Activated CD8-positive, alpha-beta T cell treated with anti-CD3 and anti-CD28 coated beads for 36 hours (primary cell): ENCODE measurements around the gene GAS6. TPM values are rescaled to one million over a fixed set of nuclear protein-coding genes. Genes with fewer than 3 reads are reported as not detected.

Experiments used
- ATAC-seq: fragments of 200-7000 bp; cut with Tn5 transposase; one replicate; pipeline ENCODE4 v1.10.0; 2021; ENCODE audit warnings: mild to moderate bottlenecking, moderate library complexity
- CTCF ChIA-PET: fragments of 350-600 bp; sonication (Branson Sonifier 250); formaldehyde crosslinking; loops from one replicate; lab custom pipeline; 2021; ENCODE audit warnings: antibody characterized with exemption; lab: Charles Lee
- POLR2A ChIA-PET: fragments of 350-600 bp; sonication (Branson Sonifier 250); formaldehyde crosslinking; loops from one replicate; lab custom pipeline; 2021; ENCODE audit warnings: antibody characterized with exemption; lab: Charles Lee
- DNase-seq: peaks from one replicate; pipeline ENCODE4 v3.0.0-alpha.2; 2020
- H3K27ac Mint-ChIP-seq: one replicate; pipeline ENCODE4 v1.8.0; 2021; ENCODE audit warnings: mild to moderate bottlenecking, mixed read lengths
- H3K27me3 Mint-ChIP-seq: one replicate; pipeline ENCODE4 v1.8.0; 2021; ENCODE audit warnings: mixed read lengths
- H3K36me3 Mint-ChIP-seq: one replicate; pipeline ENCODE4 v1.8.0; 2021; ENCODE audit warnings: low read depth, mixed read lengths
- H3K4me1 Mint-ChIP-seq: one replicate; pipeline ENCODE4 v1.8.0; 2021; ENCODE audit warnings: low read depth, mixed read lengths
- H3K4me3 Mint-ChIP-seq: one replicate; pipeline ENCODE4 v1.8.0; 2021; ENCODE audit warnings: mild to moderate bottlenecking, moderate library complexity, mixed read lengths
- H3K9me3 Mint-ChIP-seq: one replicate; pipeline ENCODE4 v1.8.0; 2021; ENCODE audit warnings: mixed read lengths
- CTCF ChIP-seq: fragments of 200-600 bp; IDR thresholded peaks from one replicate; pipeline ENCODE4 v1.8.0; 2022; ENCODE audit warnings: antibody characterized with exemption, mild to moderate bottlenecking
- intact Hi-C: fragments of 100-400 bp; cut with micrococcal nuclease; formaldehyde crosslinking; loops from one replicate; pipeline ENCODE4 v1.10.0; 2022
- total RNA-seq, 2 experiments: library from RNA; stranded (reverse); gene quantifications; one replicate each; pipeline ENCODE4 v1.2.3, GENCODE V29; 2021

GAS6 gene
- total RNA-seq, 2 experiments from 2014 or later, result 0.23 to 0.25 TPM

GRCh38 chr13:113820813-113821651, 42.8 kb downstream of the GAS6 start:
- CTCF ChIA-PET, result no interaction called here
- peaks cover 16% of the 10 kb centered on the region for H3K36me3 Mint-ChIP-seq
- DNase-seq, result no peak

DNA sequence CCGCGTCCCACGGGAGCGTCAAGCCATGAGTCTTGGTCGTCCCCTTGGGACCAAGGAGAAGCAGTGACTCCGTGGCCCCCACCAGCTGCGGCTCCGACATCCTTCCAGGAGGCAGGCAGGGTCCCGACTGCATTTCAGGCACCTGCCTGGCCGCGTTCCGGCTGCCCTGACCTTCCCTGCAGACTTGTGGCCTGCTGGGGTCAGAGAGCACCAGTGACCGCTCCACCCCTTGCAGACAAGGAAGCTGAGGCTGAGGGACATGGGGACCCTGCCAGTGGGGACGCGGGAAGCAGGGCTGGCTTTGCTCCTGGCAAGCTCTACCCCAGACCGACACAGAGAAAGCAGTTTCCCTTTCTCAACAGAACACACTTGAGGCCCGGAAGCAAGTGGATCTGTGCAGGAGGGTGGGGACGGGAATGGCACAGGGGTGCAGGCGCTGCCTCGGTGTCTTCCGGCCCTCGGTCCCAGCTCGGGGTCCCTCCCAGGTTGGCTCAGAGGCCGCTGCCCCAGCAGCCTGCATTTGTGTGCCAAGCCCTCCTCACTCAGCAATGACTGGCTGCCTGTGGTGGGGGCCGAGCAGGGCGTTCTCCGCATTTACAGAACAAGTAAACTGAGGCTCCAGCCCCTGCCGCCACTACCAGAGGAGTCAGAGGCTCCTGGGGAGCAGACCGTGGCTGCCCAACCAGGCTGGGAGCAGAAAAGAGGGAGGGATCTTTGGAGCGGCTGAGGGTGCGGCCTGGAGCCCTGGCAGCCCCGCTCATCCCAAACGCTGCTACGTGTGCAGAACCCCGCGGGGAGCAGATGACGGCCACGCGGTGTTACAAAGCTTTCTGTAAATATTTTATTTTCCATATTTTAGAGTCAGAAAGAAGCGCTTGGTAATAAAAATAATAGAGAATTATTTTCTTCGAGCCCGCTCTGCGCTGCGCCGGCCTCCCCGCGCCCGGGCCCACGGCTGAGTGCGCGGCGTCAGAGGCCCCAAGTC, 43.9 kb downstream of the GAS6 start:
- peaks cover 18% of the 10 kb centered on the region for H3K4me1 Mint-ChIP-seq
- TF ChIP-seq CTCF, result no peak
- H3K36me3 Mint-ChIP-seq, result peaks cover 21% of the 10 kb centered on the region
- ATAC-seq (no peak), DNase-seq (no peak)
- CTCF ChIA-PET, result no interaction called here
- H3K9me3 Mint-ChIP-seq, result no peaks in the 10 kb centered on the region
- intact Hi-C loops, result loop anchor here (5.0 kb wide), 1 partner anchor 407 kb away; no protein-coding TSS in a partner anchor
- no peak overlapping the region for H3K4me3 Mint-ChIP-seq
- POLR2A ChIA-PET, result interaction anchor here (0.6 kb wide), 1 partner anchor 236 kb away, joined by 4 read pairs; the partner anchor contains the start of gene TFDP1
- no peak overlapping the region for H3K27ac Mint-ChIP-seq
- peaks cover 3% of the 10 kb centered on the region for H3K27me3 Mint-ChIP-seq

More at GRCh38 chr13:113820813-113821651, 42.8 kb downstream of the GAS6 start:
- no peaks in the 10 kb centered on the region for H3K27me3 Mint-ChIP-seq
- ATAC-seq, result no peak
- H3K4me1 Mint-ChIP-seq, result peaks cover 13% of the 10 kb centered on the region
- no peak for TF ChIP-seq CTCF
- no peak overlapping the region for H3K4me3 Mint-ChIP-seq
- no peaks in the 10 kb centered on the region for H3K9me3 Mint-ChIP-seq
- POLR2A ChIA-PET, result no interaction called here
- intact Hi-C loops, result no loop called here
- no peak overlapping the region for H3K27ac Mint-ChIP-seq

GRCh38 chr13:113819341-113819730, 44.5 kb downstream of the GAS6 start:
- H3K27ac Mint-ChIP-seq, result no peak overlapping the region
- H3K4me3 Mint-ChIP-seq, result no peak overlapping the region
- intact Hi-C loops, result loop anchor here (5.0 kb wide), 1 partner anchor 408 kb away; no protein-coding TSS in a partner anchor
- POLR2A ChIA-PET, result no interaction called here
- peaks cover 19% of the 10 kb centered on the region for H3K36me3 Mint-ChIP-seq
- CTCF ChIA-PET, result no interaction called here
- H3K27me3 Mint-ChIP-seq, result peaks cover 3% of the 10 kb centered on the region
- no peaks in the 10 kb centered on the region for H3K9me3 Mint-ChIP-seq
- DNase-seq, result no peak
- H3K4me1 Mint-ChIP-seq, result peaks cover 18% of the 10 kb centered on the region
- ATAC-seq, result no peak
- TF ChIP-seq CTCF, result no peak

- no peak overlapping the region for H3K4me3 Mint-ChIP-seq
- H3K27me3 Mint-ChIP-seq, result peaks cover 3% of the 10 kb centered on the region
- no peak for DNase-seq
- no peak for TF ChIP-seq CTCF
- ChIA-PET CTCF (no interaction called here), POLR2A (no interaction called here)
- ATAC-seq, result no peak
- no peaks in the 10 kb centered on the region for H3K9me3 Mint-ChIP-seq
- intact Hi-C loops, result loop anchor here (5.0 kb wide), 1 partner anchor 409 kb away; no protein-coding TSS in a partner anchor
- H3K27ac Mint-ChIP-seq, result no peak overlapping the region
- peaks cover 19% of the 10 kb centered on the region for H3K36me3 Mint-ChIP-seq
- H3K4me1 Mint-ChIP-seq, result peaks cover 18% of the 10 kb centered on the region
These were observed 45.1 kb downstream of the GAS6 start for GRCh38 chr13:113818700-113819295.
